Sigmoid colon (tissue), 4 donors: ENCODE results near the gene DUS3L.

Source experiments
- CTCF ChIP-seq, 4 experiments: fragments of 450-650 bp in 3 of 4; fragments of 200-600 bp in 1 of 4; IDR thresholded peaks; one replicate each; pipeline ENCODE4 v1.5.1; 2016 to 2019; ENCODE audit warnings: antibody characterized with exemption in 4 of 4, mild to moderate bottlenecking in 3 of 4, moderate library complexity in 2 of 4
- POLR2A ChIP-seq, 2 donors: fragments of 450-650 bp; IDR thresholded peaks; one replicate each; pipeline ENCODE4 v1.6.1; 2016; ENCODE audit warnings: antibody characterized with exemption in 2 of 2, mild to moderate bottlenecking in 2 of 2, moderate library complexity in 2 of 2
- POLR2AphosphoS5 ChIP-seq, 4 donors: sonication (generic); formaldehyde crosslinking; IDR thresholded peaks; one replicate each; pipeline ENCODE4 v1.6.1; 2017; ENCODE audit warnings: antibody characterized with exemption in 4 of 4

DNA sequence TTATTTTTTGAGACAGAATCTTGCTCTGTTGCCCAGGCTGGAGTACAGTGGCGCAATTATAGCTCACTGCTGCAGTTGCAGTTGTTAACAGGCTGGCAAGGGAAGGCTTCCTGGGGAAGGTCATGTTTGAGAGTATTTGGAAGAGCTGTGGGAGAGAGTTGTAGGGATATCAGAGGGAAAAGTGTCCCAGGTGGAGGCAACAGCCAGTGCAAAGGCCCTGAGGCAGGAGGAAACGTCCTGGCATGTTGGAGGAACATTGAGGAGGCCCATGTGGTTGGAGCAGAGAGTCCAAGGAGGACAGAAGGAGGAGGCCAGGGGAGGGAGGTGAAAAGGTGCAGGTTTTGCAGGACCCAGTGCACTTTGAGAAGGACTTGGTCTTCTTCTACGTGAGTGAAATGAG, 2.2 kb upstream of the DUS3L start:
- TF ChIP-seq CTCF (IDR thresholded peaks at IDR 0.05) (no peak), POLR2AphosphoS5 (IDR thresholded peaks at IDR 0.05) (no peak), POLR2A (IDR thresholded peaks at IDR 0.05) (no peak)
